Measurements from ENCODE around the gene EXOC4.

DNA sequence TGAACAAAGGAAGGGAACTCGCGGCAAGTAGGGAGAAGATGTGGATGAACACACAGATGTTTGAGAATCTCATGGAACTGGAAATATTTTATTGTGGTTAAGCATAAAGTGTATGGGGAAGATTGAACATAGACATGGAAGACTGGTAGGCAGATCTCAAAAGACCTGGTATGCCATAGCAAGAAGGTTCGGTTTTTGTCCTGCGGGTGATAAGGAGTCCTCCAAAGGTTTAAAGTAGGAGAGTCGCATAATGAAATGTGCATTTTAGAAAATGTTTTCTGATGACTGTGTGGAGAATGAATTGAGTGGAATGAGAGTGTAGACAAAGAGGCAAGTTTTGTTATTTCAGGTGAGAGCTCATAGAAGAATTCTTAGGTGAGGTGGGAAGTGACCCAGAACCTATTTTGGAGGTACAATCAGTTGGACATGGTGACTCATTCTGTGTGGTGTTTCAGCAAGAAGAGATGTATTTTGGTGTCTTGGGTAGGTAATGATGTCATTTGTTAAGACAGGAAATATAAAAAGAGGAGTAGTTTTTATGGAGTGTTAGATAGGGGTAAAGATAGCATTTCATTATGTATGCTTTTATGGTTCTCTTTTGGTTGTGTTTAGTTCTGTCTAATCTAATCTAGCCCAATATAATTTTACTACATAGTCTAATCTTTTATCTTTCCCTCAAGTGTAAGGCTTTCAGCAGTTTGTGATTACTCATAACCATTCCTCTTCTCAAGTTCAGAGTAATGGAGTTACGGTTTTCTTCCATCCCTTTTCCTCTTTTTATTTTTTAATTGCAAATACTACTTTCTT is 239.2 kb downstream of the EXOC4 start:
- TF ChIP-seq POLR2A (IDR thresholded peaks at IDR 0.05; ENCODE audit: low read length): no peak
- no peak for TF ChIP-seq GATA1 (IDR thresholded peaks at IDR 0.05; ENCODE audit: low read depth, low read length)

Measured in erythroblast (primary cell).